Gastrocnemius medialis (tissue), 4 donors: ENCODE measurements around the gene KLHDC10. TPM values are rescaled to one million over a fixed set of nuclear protein-coding genes. Genes with fewer than 3 reads are reported as not detected.
"Not testable (repeated sequence)": the region's sequence is repeated elsewhere in the genome, so short reads cannot be mapped to it uniquely, and the experiment has no call there.

Experiments
- ATAC-seq, 2 donors: fragments of 150-250 bp; one replicate each; pipeline ENCODE4 v1.9.1; 2016
- DNase-seq, 2 donors: peaks; one replicate each; pipeline ENCODE4 v3.0.0-alpha.2; 2019
- H3K27ac ChIP-seq, 4 donors: fragments of 200-600 bp; sonication (generic); 1 replicate in 1 of 4; 2 replicates in 3 of 4; pipeline ENCODE4 v1.5.1; 2016 to 2018; ENCODE audit warnings: mild to moderate bottlenecking in 2 of 4, moderate library complexity in 1 of 4
- H3K27me3 ChIP-seq, 3 donors: fragments of 200-600 bp; sonication (generic) in 2 of 3; 1 replicate in 1 of 3; 2 replicates in 2 of 3; pipeline versions ENCODE4 v1.5.1 to v1.6.0; 2016 to 2019; ENCODE audit warnings: mild to moderate bottlenecking in 1 of 3, moderate library complexity in 1 of 3
- H3K36me3 ChIP-seq, 2 donors: fragments of 200-600 bp; sonication (generic) in 1 of 2; one replicate each; pipeline ENCODE4 v1.5.1; 2017 to 2018
- H3K4me1 ChIP-seq, 2 donors: fragments of 200-600 bp; sonication (generic) in 1 of 2; one replicate each; pipeline ENCODE4 v1.5.1; 2016 to 2017; ENCODE audit warnings: mild to moderate bottlenecking in 2 of 2
- H3K4me3 ChIP-seq, 4 donors: fragments of 200-600 bp; sonication (generic) in 3 of 4; 1 replicate in 1 of 4; 2 replicates in 3 of 4; pipeline ENCODE4 v1.5.1; 2016 to 2019; ENCODE audit warnings: mild to moderate bottlenecking in 2 of 4
- H3K9me3 ChIP-seq, 3 donors: fragments of 200-600 bp; sonication (generic) in 2 of 3; 1 replicate in 1 of 3; 2 replicates in 2 of 3; pipeline ENCODE4 v1.5.1; 2016 to 2019
- CTCF ChIP-seq, 5 experiments: fragments of 450-650 bp in 3 of 5; fragments of 200-600 bp in 2 of 5; sonication (generic) in 2 of 5; IDR thresholded peaks in 4 of 5; conservative IDR thresholded peaks in 1 of 5; 1 replicate in 4 of 5; 2 replicates in 1 of 5; pipeline ENCODE4 v1.5.1; 2016 to 2019; ENCODE audit warnings: antibody characterized with exemption in 5 of 5, mild to moderate bottlenecking in 3 of 5, moderate library complexity in 3 of 5
- POLR2A ChIP-seq, 2 donors: fragments of 450-650 bp; IDR thresholded peaks; one replicate each; pipeline ENCODE4 v1.6.1; 2017; ENCODE audit warnings: antibody characterized with exemption in 2 of 2, mild to moderate bottlenecking in 2 of 2, moderate library complexity in 2 of 2
- in situ Hi-C, 4 donors: fragments of 200-750 bp; cut with MboI; loops; one replicate each; pipeline versions ENCODE4 v1.15.0 to v1.8.0; 2017; ENCODE audit warnings: low sequenced_read_pairs in 4 of 4
- intact Hi-C: fragments of 100-400 bp; cut with DNase I; formaldehyde crosslinking; loops from one replicate; pipeline ENCODE4 v1.15.1; 2023; ENCODE audit warnings: low total_unique reads
- total RNA-seq, 4 donors: library from RNA; depleted of rRNA; stranded (reverse); fragments of >200 nt; gene quantifications; one replicate each; pipeline versions ENCODE4 v1.1.0 to v1.2.3, GENCODE V29; 2016

The KLHDC10 gene
- total RNA-seq, 4 donors from 2014 or later, result 27.6 to 46.0 (median 34.5) TPM

GRCh38 chr7:130181263-130181605, 110.9 kb downstream of the KLHDC10 start:
- ATAC-seq (no peak), DNase-seq (no peak)
- H3K27me3 ChIP-seq, result no peaks in the 10 kb centered on the region
- H3K36me3 ChIP-seq, result peaks cover 0 to 46% of the 10 kb centered on the region in 2 donors
- in situ Hi-C loops, result no loop called here
- H3K27ac ChIP-seq, result no peak overlapping the region
- no peaks in the 10 kb centered on the region for H3K9me3 ChIP-seq
- TF ChIP-seq POLR2A (IDR thresholded peaks at IDR 0.05) (no peak), CTCF (IDR thresholded peaks at IDR 0.05 in 4 of 5, conservative IDR thresholded peaks at IDR 0.05 in 1 of 5) (no peak)
- no peak overlapping the region for H3K4me3 ChIP-seq
- intact Hi-C loops, result no loop called here
- no peaks in the 10 kb centered on the region for H3K4me1 ChIP-seq

- peaks cover 0 to 46% of the 10 kb centered on the region in 2 donors for H3K36me3 ChIP-seq
- H3K27ac ChIP-seq, result no peak overlapping the region
- in situ Hi-C loops (no loop called here), intact Hi-C loops (no loop called here)
- TF ChIP-seq CTCF (IDR thresholded peaks at IDR 0.05 in 4 of 5, conservative IDR thresholded peaks at IDR 0.05 in 1 of 5), result no peak
- TF ChIP-seq POLR2A (IDR thresholded peaks at IDR 0.05), result no peak
- H3K9me3 ChIP-seq, result no peaks in the 10 kb centered on the region
- ATAC-seq (no peak), DNase-seq (no peak)
- H3K4me3 ChIP-seq, result no peak overlapping the region
- H3K4me1 ChIP-seq, result no peaks in the 10 kb centered on the region
- H3K27me3 ChIP-seq, result no peaks in the 10 kb centered on the region
Measured at GRCh38 chr7:130182990-130183389, 112.7 kb downstream of the KLHDC10 start.

- H3K9me3 ChIP-seq, DNase-seq, H3K27ac ChIP-seq, intact Hi-C loops, H3K4me1 ChIP-seq, H3K27me3 ChIP-seq, in situ Hi-C loops, ATAC-seq, H3K4me3 ChIP-seq: not testable (repeated sequence)
- peaks cover 0 to 46% of the 10 kb centered on the region in 2 donors for H3K36me3 ChIP-seq
Measured at GRCh38 chr7:130184349-130184748, 114.0 kb downstream of the KLHDC10 start.

Other genes starting within 250 kb of the KLHDC10 start
- 100 to 1,000 TPM in 2 of 4 donors, 10 to 100 TPM in 2; 82.7 to 162 (median 103) TPM for gene UBE2H, start 117.6 kb upstream of the KLHDC10 start, total RNA-seq
- gene ZC3HC1, start 19.2 kb upstream of the KLHDC10 start, total RNA-seq, result 10 to 100 TPM; 27.0 to 32.8 (median 28.4) TPM
- gene TMEM209, start 134.9 kb downstream of the KLHDC10 start, total RNA-seq, result 10 to 100 TPM in 2 of 4 donors, 1 to 10 TPM in 2; 5.4 to 14.0 (median 9.9) TPM
- not detected for gene SSMEM1, start 137.3 kb downstream of the KLHDC10 start, total RNA-seq
- not detected for gene CPA2, start 196.3 kb downstream of the KLHDC10 start, total RNA-seq
- not detected for gene CPA4, start 222.6 kb downstream of the KLHDC10 start, total RNA-seq